Adrenal gland (tissue), 12 donors: ENCODE data around the gene FBLN1. TPM values are rescaled to one million over a fixed set of nuclear protein-coding genes. Genes with fewer than 3 reads are reported as not detected.
A peak's percentile ranks its signal among the peaks of the same experiment; 100 is the strongest.

Experiments used
- DNase-seq, 7 donors: peaks; one replicate each; pipeline ENCODE4 v3.0.0-alpha.2; 2019 to 2020
- H3K27ac ChIP-seq, 5 donors: fragments of 200-600 bp; sonication (generic) in 4 of 5; 1 replicate in 3 of 5; 2 replicates in 2 of 5; pipeline versions ENCODE4 v1.5.1 to v1.8.0; 2016 to 2020; ENCODE audit warnings: mild to moderate bottlenecking in 1 of 5
- H3K27me3 ChIP-seq: fragments of 200-600 bp; 2 replicates; pipeline ENCODE4 v1.8.0; 2021
- H3K36me3 ChIP-seq, 2 donors: fragments of 200-600 bp; replicated peaks in 1 of 2; 1 replicate in 1 of 2; 2 replicates in 1 of 2; pipeline versions ENCODE4 v1.5.1 to v1.8.0; 2018 to 2022
- H3K4me1 ChIP-seq, 2 donors: fragments of 200-600 bp; replicated peaks in 1 of 2; 1 replicate in 1 of 2; 2 replicates in 1 of 2; pipeline versions ENCODE4 v1.5.1 to v1.8.0; 2018 to 2021
- H3K4me3 ChIP-seq, 4 donors: fragments of 200-600 bp; sonication (generic) in 3 of 4; one replicate each; pipeline ENCODE4 v1.5.1; 2016 to 2018
- H3K9me3 ChIP-seq, 3 donors: fragments of 200-600 bp; sonication (generic) in 1 of 3; replicated peaks in 1 of 3; 1 replicate in 2 of 3; 2 replicates in 1 of 3; pipeline versions ENCODE4 v1.5.1 to v1.8.0; 2016 to 2021
- POLR2A ChIP-seq, 2 donors: fragments of 450-650 bp; IDR thresholded peaks; one replicate each; pipeline ENCODE4 v1.6.1; 2017; ENCODE audit warnings: antibody characterized with exemption in 2 of 2, mild to moderate bottlenecking in 2 of 2, moderate library complexity in 1 of 2
- WGBS, 4 donors: extraction: QIAGEN DNeasy Blood & Tissue Kit in 2 of 4; methylation state at CpG; one replicate each; pipeline versions ENCODE4 v1.1.5 to v1.1.7; 2013 to 2017; 5-methylcytosine and 5-hydroxymethylcytosine counted together
- intact Hi-C, 2 donors: fragments of 100-400 bp; cut with DNase I; formaldehyde crosslinking; loops; one replicate each; pipeline versions ENCODE4 v1.14.1 to v1.15.0; 2022 to 2023
- polyA plus RNA-seq, 3 donors: library from polyadenylated mRNA; stranded (reverse); fragments of 200-250 nt in 2 of 3; fragments of 350-450 nt in 1 of 3; fragmentation: Illumina TruSeq in 1 of 3; extraction: RNeasy Lipid Tissue Mini Kit (QIAGEN cat#74804) in 1 of 3; gene quantifications; one replicate each; pipeline ENCODE4 v1.2.3, GENCODE V29; 2013 to 2014
- total RNA-seq, 9 donors: library from RNA; depleted of rRNA in 4 of 9; stranded (reverse); fragments of >200 nt in 4 of 9; fragments of 120-200 nt in 1 of 9; fragmentation: NEBNext Ultra II Directional in 1 of 9; extraction: Animal tissue kit (Norgen Biotek cat#: 25700) in 1 of 9; gene quantifications; one replicate each; pipeline versions ENCODE4 v1.1.0 to v1.2.4, GENCODE V29; 2013 to 2023
- TF ChIP-seq, protein P1 (sequence below), 6 experiments: fragments of 450-650 bp in 4 of 6; fragments of 200-600 bp in 2 of 6; sonication (generic) in 1 of 6; IDR thresholded peaks; 1 replicate in 5 of 6; 2 replicates in 1 of 6; pipeline versions ENCODE4 v1.5.1 to v1.8.0; 2016 to 2021; ENCODE audit warnings: antibody characterized with exemption in 6 of 6, mild to moderate bottlenecking in 2 of 6, moderate library complexity in 1 of 6
- donor health status: healthy with polysubstance abuse.
- donor health status: Bipolar disorder and iron deficiency.
- donor health status: DM: yes; HTN: yes; CAD: no.
- donor health status: DM: no; HTN: no; CAD: no.
- donor health status: DM: no; HTN: no; CAD: no.
- donor health status: DM: yes; HTN: yes; CAD: no.

Gene FBLN1
- total and polyA plus RNA-seq, 12 donors: 13.0 to 387 (median 148) TPM

DNA sequence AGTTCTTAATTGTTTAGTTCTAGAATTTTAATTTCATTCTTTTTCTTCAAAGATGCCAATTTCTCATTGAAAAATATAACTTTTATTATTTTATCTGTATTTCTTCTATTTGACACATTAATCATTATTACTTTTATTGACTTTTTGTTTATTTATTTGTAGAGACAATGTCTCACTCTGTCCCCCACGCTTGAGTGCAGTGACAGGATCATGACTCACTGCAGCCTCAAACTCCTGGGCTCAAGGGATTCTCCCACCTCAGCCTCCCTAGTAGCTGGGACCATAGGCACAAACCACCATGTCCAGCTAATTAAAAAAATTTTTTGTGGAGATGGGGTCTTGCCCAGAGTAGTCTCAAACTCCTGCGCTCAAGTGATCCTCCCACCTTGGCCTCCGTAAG lies 30.3 kb upstream of the FBLN1 start:
- H3K36me3 ChIP-seq: no peaks in the 10 kb centered on the region

DNA sequence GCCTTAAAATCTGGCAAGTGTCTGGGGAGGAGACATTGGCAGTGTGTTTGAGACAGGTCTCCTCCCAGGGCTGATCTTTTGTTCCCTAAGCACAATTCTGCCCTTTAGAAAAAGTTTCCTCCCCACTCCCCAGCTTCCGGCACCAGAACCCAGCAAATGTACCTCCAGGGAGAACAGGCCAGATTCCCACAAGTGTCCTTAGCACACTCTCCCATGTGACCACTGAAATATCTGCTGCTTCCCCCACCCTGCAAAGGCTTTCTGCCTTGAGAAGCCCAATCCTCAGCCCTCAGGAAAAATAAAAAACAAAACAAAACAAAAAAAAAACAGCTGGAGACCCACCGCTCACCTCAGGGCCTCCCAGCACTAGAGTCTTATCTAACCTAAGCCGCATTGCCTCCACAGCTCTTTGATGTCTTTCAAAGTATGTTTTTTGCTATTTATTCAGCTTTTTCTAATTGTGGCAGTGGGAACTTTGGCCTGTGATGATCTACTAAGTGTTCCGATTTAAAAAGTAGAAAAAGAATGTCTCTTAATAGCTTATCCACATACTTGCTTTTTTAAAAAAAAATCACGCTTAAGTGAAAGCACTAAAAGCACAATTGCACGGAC lies 29.0 kb upstream of the FBLN1 start:
- Histone ChIP-seq H3K36me3 (no peaks in the 10 kb centered on the region), H3K27me3 (no peaks in the 10 kb centered on the region), H3K27ac (peak overlapping the region in 2 of 5 donors; percentile 12 to 41), H3K4me3 (no peak overlapping the region), H3K4me1 (peaks cover 0 to 7% of the 10 kb centered on the region in 2 donors), H3K9me3 (no peaks in the 10 kb centered on the region)
- intact Hi-C loops: no loop called here
- no peak for DNase-seq
- WGBS, 4 donors: 68 to 79% (median 75%) methylated on average over 6 of the region's 6 CpGs
- TF ChIP-seq, protein P1, sequence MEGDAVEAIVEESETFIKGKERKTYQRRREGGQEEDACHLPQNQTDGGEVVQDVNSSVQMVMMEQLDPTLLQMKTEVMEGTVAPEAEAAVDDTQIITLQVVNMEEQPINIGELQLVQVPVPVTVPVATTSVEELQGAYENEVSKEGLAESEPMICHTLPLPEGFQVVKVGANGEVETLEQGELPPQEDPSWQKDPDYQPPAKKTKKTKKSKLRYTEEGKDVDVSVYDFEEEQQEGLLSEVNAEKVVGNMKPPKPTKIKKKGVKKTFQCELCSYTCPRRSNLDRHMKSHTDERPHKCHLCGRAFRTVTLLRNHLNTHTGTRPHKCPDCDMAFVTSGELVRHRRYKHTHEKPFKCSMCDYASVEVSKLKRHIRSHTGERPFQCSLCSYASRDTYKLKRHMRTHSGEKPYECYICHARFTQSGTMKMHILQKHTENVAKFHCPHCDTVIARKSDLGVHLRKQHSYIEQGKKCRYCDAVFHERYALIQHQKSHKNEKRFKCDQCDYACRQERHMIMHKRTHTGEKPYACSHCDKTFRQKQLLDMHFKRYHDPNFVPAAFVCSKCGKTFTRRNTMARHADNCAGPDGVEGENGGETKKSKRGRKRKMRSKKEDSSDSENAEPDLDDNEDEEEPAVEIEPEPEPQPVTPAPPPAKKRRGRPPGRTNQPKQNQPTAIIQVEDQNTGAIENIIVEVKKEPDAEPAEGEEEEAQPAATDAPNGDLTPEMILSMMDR (IDR thresholded peaks at IDR 0.05): no peak
- TF ChIP-seq POLR2A (IDR thresholded peaks at IDR 0.05): no peak

More for the DNA sequence above, 30.3 kb upstream of the FBLN1 start:
- Histone ChIP-seq H3K4me1 (peaks cover 0 to 7% of the 10 kb centered on the region in 2 donors), H3K9me3 (no peaks in the 10 kb centered on the region), H3K4me3 (no peak overlapping the region), H3K27ac (no peak overlapping the region), H3K27me3 (no peaks in the 10 kb centered on the region)
- TF ChIP-seq, protein P1 (IDR thresholded peaks at IDR 0.05): no peak
- 89 to 94% (median 90%) methylated on average over 3 of the region's 3 CpGs for WGBS, 4 donors
- intact Hi-C loops: no loop called here
- no peak for DNase-seq

DNA sequence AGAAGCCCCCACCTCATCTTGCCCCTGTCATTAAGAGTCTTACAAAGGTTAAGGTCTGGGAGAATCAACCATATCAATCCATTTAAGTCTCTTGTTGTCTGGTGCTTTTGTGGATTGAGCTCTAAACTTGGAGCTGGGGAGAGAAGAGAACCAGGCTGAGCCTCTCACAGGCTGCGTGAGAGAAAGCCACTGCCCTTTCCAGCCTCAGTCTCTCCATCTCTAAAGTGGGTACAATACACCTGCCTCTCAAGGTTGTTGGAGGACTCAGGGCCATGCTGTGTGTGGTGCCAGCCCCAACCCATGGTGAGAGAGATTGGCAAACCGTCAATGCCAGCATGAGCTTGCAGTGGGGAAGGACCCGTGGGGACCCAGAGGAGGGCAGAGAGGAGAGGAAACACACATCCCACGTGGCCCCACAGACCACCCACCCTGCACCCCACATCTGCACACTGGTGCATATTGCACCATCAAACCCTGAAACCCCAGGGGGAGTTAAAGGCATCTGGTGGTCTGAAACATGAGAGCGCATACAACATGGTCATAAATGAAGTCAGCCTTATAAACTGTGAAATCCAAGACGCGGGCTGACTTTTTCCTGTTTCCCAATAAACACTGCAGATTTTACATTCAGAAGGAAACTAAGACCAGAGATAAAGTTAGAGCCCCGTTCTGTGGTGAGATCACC lies 27.5 kb upstream of the FBLN1 start:
- Histone ChIP-seq H3K36me3 (no peaks in the 10 kb centered on the region), H3K27me3 (no peaks in the 10 kb centered on the region), H3K27ac (peak overlapping the region in 1 of 5 donors; percentile 50), H3K9me3 (no peaks in the 10 kb centered on the region), H3K4me3 (no peak overlapping the region), H3K4me1 (peaks cover 0 to 7% of the 10 kb centered on the region in 2 donors)
- TF ChIP-seq, protein P1 (IDR thresholded peaks at IDR 0.05): no peak
- no peak for TF ChIP-seq POLR2A (IDR thresholded peaks at IDR 0.05)
- 63 to 67% (median 66%) methylated on average over 8 of the region's 8 CpGs for WGBS, 4 donors
- intact Hi-C loops: no loop called here
- DNase-seq: no peak

GRCh38 chr22:45475851-45476514 lies 26.7 kb upstream of the FBLN1 start:
- no peak for DNase-seq
- no peaks in the 10 kb centered on the region for H3K9me3 ChIP-seq
- peak overlapping the region in 1 of 5 donors; percentile 52 for H3K27ac ChIP-seq
- intact Hi-C loops: no loop called here
- H3K27me3 ChIP-seq: no peaks in the 10 kb centered on the region
- H3K4me1 ChIP-seq: peaks cover 0 to 7% of the 10 kb centered on the region in 2 donors
- TF ChIP-seq, protein P1 (IDR thresholded peaks at IDR 0.05): no peak
- TF ChIP-seq POLR2A (IDR thresholded peaks at IDR 0.05): no peak
- H3K4me3 ChIP-seq: no peak overlapping the region
- no peaks in the 10 kb centered on the region for H3K36me3 ChIP-seq
- WGBS, 4 donors: 73 to 87% (median 75%) methylated on average over 7 to 15 of the region's 15 CpGs
